CD4-positive, alpha-beta T cell treated with Interleukin-4 for 4 hours (primary cell): ENCODE data around the gene TAX1BP1.
"Not testable (repeated sequence)": the region's sequence is repeated elsewhere in the genome, so short reads cannot be mapped to it uniquely, and the experiment has no call there.

Experiments
- DNase-seq: peaks from one replicate; pipeline ENCODE4 v3.0.0-alpha.2; 2020

Gene TAX1BP1

DNA sequence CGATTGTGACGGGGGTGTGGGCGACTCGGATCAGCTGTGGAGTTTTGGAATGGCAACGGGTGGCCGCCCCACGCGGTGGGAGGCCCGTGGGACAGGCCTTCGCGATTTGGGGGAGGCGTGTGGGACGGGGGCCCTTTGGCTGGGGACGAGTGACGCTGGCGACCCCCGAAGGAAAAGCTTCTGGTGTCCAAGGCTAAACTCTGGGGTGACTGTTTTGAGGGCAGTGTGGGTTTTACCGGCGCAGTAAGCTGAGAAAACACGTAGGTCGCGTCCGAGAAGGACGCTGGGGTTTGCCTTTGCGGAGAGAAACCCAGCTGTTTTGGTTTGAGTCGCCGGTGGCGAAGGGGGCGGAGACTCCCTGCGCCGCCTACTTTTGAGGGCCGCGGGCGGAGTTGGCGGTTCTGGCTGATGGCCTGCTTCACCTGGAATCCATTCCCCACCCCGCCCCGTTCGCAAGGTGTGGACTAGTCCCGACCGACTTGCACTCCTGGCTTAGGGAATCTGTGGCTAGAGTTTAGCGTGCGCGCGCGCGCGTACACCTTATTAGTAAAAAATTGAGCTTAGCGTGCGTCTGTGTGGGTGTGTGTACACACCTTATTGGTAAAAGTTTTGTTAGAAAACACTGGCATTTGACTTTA lies 606 bp downstream of the TAX1BP1 start:
- peak; percentile 80 for DNase-seq

DNA sequence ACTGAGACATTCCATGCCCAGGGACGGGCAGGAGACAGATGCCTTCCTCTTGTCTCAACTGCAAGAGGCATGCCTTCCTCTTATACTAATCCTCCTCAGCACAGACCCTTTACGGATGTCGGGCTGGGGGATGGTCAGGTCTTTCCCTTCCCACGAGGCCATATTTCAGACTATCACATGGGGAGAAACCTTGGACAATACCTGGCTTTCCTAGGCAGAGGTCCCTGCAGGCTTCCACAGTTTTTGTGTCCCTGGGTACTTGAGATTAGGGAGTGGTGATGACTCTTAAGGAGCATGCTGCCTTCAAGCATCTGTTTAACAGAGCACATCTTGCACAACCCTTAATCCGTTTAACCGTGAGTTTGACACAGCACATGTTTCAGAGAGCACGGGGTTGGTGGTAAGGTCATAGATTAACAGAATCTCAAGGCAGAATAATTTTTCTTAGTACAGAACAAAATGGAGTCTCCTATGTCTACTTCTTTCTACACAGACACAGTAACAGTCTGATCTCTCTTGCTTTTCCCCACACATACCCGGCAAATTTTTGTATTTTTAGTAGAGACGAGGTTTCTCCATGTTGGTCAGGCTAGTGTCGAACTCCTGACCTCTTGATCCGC lies 2.2 kb downstream of the TAX1BP1 start:
- DNase-seq, result not testable (repeated sequence)

DNA sequence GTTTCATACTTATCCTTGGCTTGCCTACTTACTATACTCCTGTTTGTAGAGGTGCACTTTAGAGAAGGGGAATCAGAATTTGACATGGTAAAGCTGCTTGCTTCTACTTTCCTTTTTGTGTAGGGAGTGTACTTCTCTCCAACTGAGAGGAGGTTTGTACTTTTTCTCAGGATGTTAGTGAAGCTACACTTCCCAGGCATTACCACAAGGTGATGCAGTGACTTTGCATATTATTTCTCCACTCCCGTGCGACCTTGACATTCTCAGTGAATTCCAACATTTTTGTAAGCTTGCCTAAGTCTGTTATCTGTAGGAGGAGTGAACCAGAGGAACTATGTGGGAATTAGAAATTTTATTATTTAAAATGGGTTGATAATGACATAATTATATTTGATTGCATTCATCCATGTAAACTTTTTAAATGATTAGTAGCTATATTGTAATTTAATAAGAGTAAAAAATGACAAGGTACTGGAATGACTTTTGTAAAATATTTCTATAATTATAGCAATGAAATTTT lies 5.2 kb downstream of the TAX1BP1 start:
- no peak for DNase-seq

DNA sequence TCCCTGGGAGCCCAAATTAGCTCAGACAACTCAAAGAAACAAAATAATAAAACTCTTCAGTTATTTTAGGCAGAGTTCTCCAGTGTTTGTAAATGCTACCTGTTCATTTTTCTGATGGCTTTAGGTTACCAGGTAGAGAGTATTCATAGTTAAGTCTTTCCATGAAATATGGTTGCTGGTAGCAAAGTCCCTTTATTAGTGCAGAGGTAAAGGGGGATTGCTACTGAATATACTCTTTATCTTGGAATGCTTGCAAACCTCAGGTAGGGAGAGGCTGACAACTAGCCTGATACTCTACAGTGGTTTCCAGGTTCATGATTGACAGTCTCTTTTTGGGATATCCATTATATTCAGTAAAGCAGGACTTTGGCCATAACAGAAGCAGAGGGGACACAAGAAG lies 6.5 kb downstream of the TAX1BP1 start:
- no peak for DNase-seq

DNA sequence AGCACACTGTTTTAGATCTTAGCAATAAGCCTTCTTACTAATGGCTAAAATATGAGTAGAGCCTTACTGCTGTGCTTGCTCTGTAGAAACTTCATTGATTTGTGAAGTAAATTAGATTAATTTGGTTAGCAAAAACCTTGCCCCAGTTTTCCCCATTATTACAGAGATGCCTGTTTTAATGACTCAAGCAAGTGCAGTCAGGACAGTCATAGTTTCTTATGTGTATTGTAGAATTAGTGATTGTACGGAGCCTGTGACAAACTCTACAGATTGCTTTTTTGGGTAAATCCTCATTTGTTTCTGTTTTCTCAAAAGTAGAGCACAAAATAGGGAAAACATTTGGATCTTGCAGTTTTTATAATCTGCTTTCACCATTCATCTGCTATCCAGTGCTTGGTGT lies 7.0 kb downstream of the TAX1BP1 start:
- no peak for DNase-seq

DNA sequence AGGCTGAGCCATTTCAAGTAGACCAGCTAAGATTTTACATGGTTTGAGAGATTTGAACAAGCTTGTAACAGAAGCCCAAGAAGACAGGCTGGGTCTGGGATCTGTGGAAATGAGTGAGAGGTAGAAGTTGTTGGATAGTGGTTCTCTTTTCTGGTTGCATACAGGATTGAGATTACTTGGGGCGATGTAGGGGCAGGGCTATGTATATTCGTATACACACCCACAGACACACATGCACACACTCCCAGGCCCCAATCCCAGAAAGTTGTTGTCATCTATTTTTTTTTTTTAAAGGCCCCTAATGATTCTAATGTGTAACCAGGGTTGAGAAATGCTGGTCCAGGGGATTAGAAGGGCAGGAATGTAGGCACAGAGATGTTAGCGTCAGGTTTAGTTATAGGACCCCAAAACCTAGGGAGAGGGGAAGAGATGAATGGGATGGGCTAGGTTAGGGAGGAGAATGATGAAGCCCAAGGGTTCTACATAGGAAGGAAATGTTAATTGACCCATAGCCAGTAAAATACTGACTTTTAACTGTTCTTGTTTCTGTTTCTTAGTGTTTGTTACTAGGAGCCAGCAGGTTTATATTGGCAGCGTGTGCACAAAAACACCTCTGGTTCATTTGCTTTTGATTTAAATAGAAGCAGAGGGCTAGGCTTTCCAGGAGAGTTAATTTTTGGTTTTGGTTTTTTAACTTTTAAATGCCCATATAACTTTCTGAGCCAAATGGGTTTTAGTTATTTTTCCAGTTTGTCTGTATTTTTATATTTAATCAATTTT lies 7.8 kb downstream of the TAX1BP1 start:
- no peak for DNase-seq

DNA sequence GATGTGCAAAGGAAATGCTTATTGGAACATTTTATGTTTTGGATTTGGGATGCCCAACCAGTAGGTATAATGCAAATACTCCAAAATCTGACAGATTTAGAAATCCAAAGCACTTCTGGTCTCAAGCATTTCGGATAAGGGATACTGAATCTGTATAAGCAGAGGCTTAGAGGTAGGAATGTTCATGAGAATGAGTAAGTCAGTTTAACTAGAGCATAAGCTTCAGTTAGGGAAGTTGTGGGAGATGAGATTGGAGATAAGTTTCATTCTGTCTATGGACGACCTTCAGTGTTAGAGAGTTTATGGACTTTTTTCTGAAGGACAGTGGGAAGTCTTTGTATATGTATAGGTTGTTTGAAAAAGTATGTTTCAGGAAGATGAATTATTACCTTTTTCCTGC lies 10.4 kb downstream of the TAX1BP1 start:
- DNase-seq, result no peak

DNA sequence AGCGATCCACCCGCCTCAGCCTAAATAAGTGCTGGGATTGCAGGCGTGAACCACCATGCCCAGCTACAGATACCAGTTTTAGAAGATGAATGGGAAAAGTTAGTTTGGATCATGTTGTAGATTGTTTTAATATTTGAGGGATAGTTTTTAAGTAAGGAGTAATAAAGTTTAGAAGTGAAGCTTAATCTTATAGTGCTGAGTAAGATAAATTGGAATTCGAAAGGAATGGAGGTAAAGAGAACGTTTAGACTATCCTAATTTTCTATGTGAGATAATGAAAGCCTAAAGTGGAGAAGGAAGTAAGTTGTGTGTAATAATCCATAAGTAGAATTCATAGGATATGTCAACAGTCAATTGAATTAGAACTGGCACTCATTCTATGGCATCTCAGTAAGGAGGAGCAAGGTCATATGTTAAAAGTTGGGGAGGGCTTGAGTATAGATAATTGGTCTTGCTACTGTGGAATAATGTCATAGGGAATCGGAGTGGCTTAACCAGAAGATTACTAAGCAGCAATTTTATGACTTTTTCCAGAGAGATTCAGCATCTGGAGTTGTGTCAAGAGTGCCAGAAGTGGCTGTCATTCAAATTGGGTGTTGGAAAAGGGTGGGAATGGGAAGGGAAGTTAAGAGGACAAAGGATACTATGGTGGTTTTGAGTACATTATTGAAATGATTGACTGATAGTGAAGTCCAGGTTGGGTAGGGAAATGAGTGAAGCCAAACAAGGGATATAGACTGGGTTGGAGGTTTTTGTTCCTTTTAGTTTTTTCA lies 12.1 kb downstream of the TAX1BP1 start:
- no peak for DNase-seq

DNA sequence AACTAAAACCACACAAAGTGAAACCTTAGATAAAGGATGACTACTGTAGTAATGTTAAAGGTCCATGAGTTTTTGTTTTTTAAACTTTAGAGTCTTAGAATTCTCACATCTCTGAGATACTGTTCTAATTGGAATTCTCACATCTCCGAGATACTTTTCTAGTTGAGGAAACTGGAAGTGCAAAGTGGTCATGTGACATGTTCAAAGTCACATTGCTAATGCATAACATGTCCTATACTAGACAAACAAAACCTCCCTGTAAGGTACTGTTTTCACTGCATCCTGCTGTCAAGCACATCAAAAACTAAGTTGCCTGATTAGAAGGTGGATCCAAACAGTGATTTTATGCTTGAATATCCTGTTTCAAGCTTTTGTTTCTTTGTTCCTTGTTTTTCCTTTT lies 13.9 kb downstream of the TAX1BP1 start:
- DNase-seq, result no peak

DNA sequence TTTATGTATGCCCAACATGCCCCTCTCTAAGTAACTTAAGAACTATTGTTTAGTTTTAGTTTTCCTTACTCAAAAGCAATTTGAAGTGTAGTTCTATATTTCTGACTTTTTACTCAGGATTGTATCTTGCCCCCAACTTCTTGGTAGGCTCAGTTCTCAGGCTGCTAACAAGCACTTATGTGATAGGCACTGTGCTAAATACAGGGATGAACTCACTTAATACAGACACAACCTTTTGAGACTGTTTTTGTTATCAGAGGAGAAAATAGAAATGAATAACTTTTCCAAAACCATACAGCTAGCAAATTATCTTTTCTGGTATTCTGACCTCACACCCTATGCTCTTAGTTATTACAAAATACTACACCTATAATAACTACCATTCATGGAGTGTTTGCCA lies 16.3 kb downstream of the TAX1BP1 start:
- no peak for DNase-seq

DNA sequence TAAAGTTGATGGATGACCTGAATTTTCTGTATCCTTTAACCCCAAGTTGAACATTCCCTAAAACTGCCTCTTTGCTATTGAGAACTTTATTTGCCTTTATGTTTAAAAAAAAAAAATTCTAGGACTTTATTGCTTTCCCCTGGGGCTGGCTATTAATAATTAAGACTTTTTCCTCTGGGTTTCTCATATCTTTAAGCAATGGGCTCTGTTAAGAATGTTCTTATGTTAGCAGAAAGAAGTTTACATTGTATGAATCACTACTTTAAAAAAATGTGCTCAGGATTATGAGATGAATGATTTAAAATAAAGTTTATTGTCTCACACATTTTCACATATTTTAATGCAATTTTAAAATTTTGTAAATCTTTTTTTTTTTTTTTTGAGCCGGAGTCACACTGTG lies 19.5 kb downstream of the TAX1BP1 start:
- DNase-seq, result no peak

DNA sequence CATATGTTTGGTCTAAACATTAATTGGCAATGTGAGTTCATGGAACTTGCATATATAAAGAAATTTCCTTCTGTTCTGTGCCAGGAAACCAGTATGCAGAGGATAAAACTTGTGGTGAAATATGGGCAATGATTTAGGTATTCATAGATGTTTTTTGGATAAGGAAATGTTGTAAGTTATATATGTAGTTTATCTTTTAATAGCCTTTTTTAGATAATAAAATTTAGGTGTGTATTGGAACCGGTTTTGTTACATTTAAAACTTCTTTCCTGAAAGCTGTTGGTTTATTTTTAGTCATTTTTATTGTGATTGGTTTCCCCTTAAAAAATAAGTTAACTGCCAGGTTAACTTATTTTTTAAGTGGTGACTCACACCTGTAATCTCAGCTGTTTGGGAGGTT lies 22.1 kb downstream of the TAX1BP1 start:
- no peak for DNase-seq

DNA sequence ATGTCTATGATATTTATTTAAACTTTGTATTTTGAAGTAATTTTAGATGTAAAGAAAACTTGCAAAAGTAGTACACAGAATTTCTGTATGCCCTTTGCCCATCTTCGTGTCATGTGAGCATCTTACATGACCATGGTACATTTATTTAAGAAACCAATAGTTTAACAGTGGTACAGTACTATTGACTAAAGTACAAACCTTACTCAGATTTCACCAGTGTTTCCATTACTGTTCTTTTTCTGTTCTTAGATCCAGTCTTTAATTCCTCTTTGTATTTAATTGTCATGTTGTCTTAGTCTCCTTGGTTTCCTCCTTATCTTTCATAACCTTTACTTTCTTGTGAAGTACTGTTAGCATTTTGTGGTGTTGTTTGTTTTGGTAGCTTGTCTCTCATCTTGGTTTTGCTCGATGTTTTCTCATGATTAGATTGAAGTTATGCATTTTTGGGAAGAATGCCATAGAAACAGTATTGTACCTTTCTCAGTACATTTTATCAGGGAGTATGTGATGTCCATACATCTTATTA lies 24.1 kb downstream of the TAX1BP1 start:
- no peak for DNase-seq

DNA sequence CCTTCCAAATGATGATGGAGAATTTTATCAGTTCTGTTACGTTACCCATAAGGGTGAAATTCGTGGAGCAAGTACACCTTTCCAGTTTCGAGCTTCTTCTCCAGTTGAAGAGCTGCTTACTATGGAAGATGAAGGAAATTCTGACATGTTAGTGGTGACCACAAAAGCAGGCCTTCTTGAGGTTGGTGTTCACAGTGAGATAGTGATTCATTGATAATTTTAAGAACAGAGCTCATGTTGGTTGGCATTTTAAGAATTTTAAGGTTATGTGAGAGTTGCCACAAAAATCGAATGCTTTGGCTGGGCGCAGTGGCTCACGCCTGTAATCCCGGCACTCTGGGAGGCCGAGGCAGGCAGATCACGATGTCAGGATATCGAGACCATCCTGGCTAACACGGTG lies 25.9 kb downstream of the TAX1BP1 start:
- DNase-seq, result no peak

DNA sequence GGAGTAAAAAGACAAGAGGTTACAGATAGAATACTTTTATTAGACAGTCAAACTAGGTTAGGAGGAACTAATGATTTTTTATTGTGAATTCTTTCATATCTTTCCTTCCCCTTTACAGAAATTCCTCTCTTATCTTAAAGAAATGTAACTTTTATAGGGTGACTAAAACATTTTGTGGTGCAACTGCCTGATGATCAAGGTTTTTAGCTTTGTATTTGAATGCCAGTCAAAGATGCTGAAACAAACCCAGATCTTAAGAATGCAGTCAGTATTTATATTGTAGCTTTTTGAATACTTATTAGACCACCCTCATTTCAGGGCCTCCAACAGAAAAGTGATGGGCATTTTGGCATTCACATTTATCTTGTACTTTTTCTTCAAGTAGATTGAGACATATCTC lies 27.4 kb downstream of the TAX1BP1 start:
- DNase-seq, result no peak

DNA sequence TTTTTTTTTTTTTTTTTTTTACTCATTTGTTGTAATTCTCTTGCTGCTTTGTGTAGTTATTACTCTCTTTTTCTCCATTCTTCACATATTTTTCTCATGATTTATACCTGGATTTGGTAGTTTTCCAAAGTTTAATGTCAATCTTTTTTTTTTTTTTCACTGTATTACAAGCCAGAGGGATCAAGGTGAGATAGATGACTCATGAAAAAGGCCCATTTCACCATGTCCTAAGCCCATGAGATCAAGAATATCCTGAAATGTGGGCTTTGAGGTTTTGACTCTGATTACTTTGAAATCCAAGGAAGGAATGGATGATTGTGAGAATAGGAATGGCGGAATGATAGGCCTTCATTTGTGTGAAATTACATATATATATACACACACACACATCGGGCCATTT lies 31.1 kb downstream of the TAX1BP1 start:
- DNase-seq, result no peak

DNA sequence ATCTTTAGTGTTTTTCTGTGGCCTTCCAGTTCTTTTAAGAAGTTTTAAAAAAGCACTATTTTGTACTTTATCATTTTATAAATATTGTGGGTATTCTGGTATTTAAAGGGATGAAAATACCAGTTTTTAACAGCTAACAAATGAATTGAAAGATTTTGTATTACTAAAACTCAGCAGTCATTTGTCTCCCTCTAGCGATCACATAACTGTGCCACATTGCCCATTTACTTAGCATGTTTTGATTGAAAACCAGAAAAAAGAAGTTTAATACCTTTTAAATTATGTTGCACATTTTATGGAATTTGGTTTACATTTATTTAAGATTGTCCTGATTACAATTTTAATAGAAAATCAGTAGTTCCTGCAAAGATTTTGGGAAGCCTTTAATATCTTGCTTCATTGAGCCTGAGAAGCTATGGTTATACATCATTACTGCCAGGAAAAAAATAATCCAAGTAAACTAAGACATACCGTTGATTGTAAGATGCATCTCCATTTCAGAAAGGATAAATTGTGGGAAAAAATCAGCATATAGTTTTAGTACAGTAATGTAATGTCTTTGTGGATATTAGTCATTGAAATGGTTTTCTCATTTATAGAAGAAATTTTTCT lies 34.9 kb downstream of the TAX1BP1 start:
- DNase-seq, result peak; percentile 13

DNA sequence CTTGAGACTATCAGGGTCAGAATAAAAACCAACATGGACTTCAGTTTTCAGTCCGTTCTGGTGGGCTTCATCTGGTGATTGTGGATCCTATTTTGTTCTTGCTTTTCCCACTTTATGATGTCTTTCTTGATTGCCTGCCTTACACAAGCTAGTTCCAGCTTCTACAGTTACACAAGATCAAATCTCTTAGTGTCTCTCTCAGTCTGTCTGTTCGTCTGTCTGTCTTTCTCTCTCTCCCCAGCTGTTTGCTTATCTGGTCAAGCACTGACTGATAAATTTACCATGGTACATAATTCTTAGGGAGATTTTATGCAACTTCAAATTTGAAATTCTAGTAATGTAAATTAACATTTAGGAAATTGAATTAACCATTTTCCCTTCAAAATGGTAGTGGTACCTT lies 35.8 kb downstream of the TAX1BP1 start:
- no peak for DNase-seq

DNA sequence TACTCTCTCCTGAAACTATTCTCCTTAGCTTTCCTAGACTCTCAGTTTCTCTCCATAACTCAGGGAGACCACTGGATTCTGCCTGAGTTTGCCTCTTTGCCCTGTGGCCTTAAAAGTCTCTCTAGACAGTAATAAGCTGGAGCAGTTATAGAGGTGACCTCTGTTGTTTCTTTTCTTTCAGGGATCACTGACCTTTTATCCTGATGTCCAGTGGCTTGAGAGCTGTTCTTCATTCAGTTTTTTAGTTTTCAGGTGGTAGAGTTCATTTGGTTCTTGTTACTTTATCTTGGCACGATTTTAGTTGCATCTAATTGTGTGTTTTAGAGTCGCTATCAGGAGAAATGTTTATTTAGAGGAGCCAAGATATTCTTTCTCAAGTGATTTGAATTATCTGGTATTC lies 37.7 kb downstream of the TAX1BP1 start:
- DNase-seq, result no peak

DNA sequence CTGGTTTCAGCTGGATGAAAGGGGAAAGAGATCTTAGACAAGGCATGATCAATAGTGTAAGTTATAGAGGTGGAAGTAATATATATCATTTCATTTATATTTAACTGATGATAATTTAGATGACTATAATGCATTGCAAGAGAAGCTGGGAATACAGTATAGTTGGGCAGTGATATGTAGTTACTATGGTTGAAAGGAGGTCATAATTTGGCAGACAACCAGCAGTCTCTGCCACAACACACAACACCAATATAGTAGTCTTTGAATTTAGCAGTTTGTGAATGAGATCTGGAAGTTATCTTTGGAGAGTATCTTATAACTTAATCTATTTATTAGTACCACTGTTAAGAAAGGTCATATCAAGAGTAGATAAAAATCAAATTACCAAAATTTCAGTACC lies 39.9 kb downstream of the TAX1BP1 start:
- no peak for DNase-seq

DNA sequence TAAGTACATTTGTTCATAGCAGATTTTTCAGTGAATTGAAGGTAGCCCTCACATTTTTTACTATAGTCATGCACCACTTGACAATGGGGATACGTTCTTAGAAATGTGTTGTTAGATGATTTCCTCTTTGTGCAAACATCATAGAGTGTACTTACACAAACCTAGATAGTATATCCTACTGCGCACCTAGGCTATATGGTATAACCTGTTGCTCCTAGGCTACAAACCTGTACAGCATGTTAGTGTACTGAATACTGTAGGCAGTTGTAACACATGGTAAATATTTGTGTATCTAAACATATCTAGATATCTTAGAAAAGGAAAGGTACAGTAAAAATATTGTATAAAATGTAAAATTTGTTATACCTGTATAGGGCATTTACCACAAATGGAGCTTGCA lies 41.2 kb downstream of the TAX1BP1 start:
- DNase-seq, result no peak

DNA sequence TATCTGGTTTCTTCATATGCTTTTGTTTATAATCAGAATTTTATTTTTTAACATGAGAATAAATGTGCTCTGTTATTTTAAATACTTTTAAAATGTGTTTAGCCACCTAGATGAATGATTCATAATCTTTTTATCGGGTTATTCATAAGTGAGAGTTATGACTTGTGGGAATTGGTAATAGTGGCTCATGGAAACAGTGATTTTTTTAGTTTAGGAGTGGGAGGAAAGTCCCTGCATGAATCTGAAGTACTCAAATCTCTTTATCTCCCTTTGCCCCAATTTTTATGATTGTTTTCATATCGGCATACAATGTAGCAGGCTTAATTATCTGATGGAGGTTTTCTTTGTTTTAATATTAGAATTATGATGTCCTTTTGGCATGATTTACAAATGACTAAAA lies 42.9 kb downstream of the TAX1BP1 start:
- DNase-seq, result no peak
